ENCODE measurements around the gene RASGRP2. TPM values are rescaled to one million over a fixed set of nuclear protein-coding genes. Genes with fewer than 3 reads are reported as not detected.
A peak's percentile ranks its signal among the peaks of the same experiment; 100 is the strongest.

Gene RASGRP2
- total and polyA plus RNA-seq, 2 of the 8 experiments (the other 6 are each of a cell fraction or from before 2014, with no cell fraction given): 40.6 to 45.7 TPM

DNA sequence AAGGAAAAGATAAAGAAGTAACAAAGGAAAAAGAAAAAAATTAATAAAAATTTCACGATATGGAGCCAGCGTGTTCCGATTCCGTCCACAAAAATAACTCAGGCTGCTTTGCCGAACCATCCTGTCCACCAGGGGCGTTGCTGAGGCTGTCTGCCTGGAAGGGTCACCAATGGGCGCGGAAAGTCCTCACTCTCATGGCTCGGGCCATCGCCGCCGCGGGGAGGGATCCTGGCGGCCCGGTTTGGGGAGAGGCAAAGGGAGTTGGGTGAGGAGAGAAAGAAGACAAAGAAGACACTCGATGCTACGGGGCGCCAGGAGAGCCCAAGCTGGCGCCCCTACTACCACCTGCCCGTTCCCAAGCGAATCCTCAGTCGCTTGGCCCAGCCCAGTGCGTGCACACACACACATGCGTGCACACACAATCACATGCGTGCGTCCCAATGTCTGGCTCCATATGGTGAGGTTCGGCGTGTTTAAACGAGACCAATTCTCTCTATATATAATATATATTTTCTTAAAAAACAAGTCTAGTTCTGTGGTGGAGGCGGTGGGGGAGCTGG is 21.4 kb upstream of the RASGRP2 start (continued):
- TF ChIP-seq FOSL1 (IDR thresholded peaks at IDR 0.05; ENCODE audit: insufficient read depth, low read depth, low read length) (no peak), CHD2 (IDR thresholded peaks at IDR 0.05; ENCODE audit: low read length) (no peak), EP300 (IDR thresholded peaks at IDR 0.05; ENCODE audit: borderline replicate concordance in 1 of 2, low read depth in 2 of 2, low read length in 2 of 2) (no peak), TEAD4 (IDR thresholded peaks at IDR 0.05; ENCODE audit: low read depth, low read length) (no peak), PHF8 (conservative IDR thresholded peaks at IDR 0.05; ENCODE audit: low read depth, low read length) (no peak), POLR2AphosphoS5 (IDR thresholded peaks at IDR 0.05; ENCODE audit: low read depth, low read length) (peak; percentile 67), CHD7 (IDR thresholded peaks at IDR 0.05; ENCODE audit: insufficient replicate concordance, low read length) (no peak), CBX8 (IDR thresholded peaks at IDR 0.05; ENCODE audit: borderline replicate concordance, low read depth, low read length) (no peak), ASH2L (IDR thresholded peaks at IDR 0.05; ENCODE audit: low read length) (no peak), CBX5 (IDR thresholded peaks at IDR 0.05; ENCODE audit: low read depth, low read length) (no peak), RXRA (IDR thresholded peaks at IDR 0.05; ENCODE audit: insufficient read depth, low read depth, low read length) (no peak), SP2 (IDR thresholded peaks at IDR 0.05; ENCODE audit: low read length) (no peak)
